Esophagus squamous epithelium (tissue), 5 donors: ENCODE measurements around the gene TRABD2B. TPM values are rescaled to one million over a fixed set of nuclear protein-coding genes. Genes with fewer than 3 reads are reported as not detected.

Experiments used
- DNase-seq: peaks from one replicate; lab custom pipeline; 2025; lab: John Stamatoyannopoulos, UW
- H3K27ac ChIP-seq, 4 donors: fragments of 200-600 bp; sonication (generic); one replicate each; pipeline ENCODE4 v1.5.1; 2016 to 2019; ENCODE audit warnings: mild to moderate bottlenecking in 1 of 4
- H3K27me3 ChIP-seq, 4 donors: fragments of 200-600 bp; sonication (generic); 1 replicate in 3 of 4; 2 replicates in 1 of 4; pipeline versions ENCODE4 v1.5.1 to v1.6.0; 2017 to 2021; ENCODE audit warnings: antibody characterized with exemption in 1 of 4
- H3K36me3 ChIP-seq, 3 donors: fragments of 200-600 bp; sonication (generic); one replicate each; pipeline ENCODE4 v1.5.1; 2016 to 2019
- H3K4me1 ChIP-seq, 3 donors: fragments of 200-600 bp; sonication (generic); one replicate each; pipeline ENCODE4 v1.5.1; 2017 to 2019
- H3K4me3 ChIP-seq, 4 donors: fragments of 200-600 bp; sonication (generic); 1 replicate in 3 of 4; 2 replicates in 1 of 4; pipeline ENCODE4 v1.5.1; 2016 to 2019; ENCODE audit warnings: mild to moderate bottlenecking in 2 of 4, moderate library complexity in 1 of 4
- H3K9me3 ChIP-seq, 3 donors: fragments of 200-600 bp; sonication (generic); one replicate each; pipeline ENCODE4 v1.5.1; 2016 to 2019
- POLR2A ChIP-seq, 4 donors: fragments of 450-650 bp; IDR thresholded peaks; one replicate each; pipeline ENCODE4 v1.6.1; 2017; ENCODE audit warnings: antibody characterized with exemption in 4 of 4, mild to moderate bottlenecking in 4 of 4, moderate library complexity in 3 of 4
- WGBS, 2 donors: methylation state at CpG; one replicate each; pipeline ENCODE4 v1.1.5; 2018; 5-methylcytosine and 5-hydroxymethylcytosine counted together
- intact Hi-C: fragments of 100-400 bp; cut with DNase I; formaldehyde crosslinking; loops from one replicate; pipeline ENCODE4 v1.15.0; 2022
- total RNA-seq, 4 donors: library from RNA; depleted of rRNA; stranded (reverse); fragments of >200 nt; gene quantifications; one replicate each; pipeline ENCODE4 v1.1.0, GENCODE V29; 2016
- TF ChIP-seq, protein P1 (sequence below), 6 experiments: fragments of 450-650 bp in 4 of 6; fragments of 200-600 bp in 2 of 6; sonication (generic) in 2 of 6; IDR thresholded peaks; one replicate each; pipeline ENCODE4 v1.5.1; 2016 to 2019; ENCODE audit warnings: antibody characterized with exemption in 6 of 6, mild to moderate bottlenecking in 4 of 6, moderate library complexity in 4 of 6
- donor health status: DM: yes; HTN: yes; CAD: no.

Gene TRABD2B
- total RNA-seq, 4 donors from 2014 or later = 0.26 to 1.7 (median 0.50) TPM

DNA sequence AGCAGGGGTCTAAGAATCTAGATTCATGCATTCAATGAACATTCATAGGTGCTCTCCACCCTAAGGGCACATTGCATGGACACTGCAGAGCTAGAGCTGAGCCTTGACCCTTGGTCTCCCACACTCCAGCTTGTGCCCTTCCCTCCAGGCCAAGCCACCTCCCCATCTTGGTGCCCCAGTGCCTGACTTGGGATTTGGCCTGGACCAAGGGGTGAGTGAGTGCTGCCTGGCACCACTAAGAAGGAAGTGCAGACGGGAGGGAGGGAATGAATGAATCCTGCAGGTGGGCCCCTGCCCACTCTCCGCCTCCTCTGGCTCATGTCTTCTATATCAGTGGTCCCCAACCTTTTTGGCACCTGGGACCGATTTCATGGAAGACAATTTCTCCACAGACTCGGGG lies 146.7 kb downstream of the TRABD2B start:
- no peak for DNase-seq
- Histone ChIP-seq H3K36me3 (no peaks in the 10 kb centered on the region), H3K9me3 (no peaks in the 10 kb centered on the region), H3K4me1 (no peaks in the 10 kb centered on the region), H3K27ac (no peak overlapping the region), H3K4me3 (no peak overlapping the region), H3K27me3 (no peaks in the 10 kb centered on the region)
- 89 to 93% methylated on average over 4 of the region's 4 CpGs for WGBS, 2 donors
- no peak for TF ChIP-seq POLR2A (IDR thresholded peaks at IDR 0.05)
- TF ChIP-seq, protein P1, sequence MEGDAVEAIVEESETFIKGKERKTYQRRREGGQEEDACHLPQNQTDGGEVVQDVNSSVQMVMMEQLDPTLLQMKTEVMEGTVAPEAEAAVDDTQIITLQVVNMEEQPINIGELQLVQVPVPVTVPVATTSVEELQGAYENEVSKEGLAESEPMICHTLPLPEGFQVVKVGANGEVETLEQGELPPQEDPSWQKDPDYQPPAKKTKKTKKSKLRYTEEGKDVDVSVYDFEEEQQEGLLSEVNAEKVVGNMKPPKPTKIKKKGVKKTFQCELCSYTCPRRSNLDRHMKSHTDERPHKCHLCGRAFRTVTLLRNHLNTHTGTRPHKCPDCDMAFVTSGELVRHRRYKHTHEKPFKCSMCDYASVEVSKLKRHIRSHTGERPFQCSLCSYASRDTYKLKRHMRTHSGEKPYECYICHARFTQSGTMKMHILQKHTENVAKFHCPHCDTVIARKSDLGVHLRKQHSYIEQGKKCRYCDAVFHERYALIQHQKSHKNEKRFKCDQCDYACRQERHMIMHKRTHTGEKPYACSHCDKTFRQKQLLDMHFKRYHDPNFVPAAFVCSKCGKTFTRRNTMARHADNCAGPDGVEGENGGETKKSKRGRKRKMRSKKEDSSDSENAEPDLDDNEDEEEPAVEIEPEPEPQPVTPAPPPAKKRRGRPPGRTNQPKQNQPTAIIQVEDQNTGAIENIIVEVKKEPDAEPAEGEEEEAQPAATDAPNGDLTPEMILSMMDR (IDR thresholded peaks at IDR 0.05) = no peak
- intact Hi-C loops = no loop called here

DNA sequence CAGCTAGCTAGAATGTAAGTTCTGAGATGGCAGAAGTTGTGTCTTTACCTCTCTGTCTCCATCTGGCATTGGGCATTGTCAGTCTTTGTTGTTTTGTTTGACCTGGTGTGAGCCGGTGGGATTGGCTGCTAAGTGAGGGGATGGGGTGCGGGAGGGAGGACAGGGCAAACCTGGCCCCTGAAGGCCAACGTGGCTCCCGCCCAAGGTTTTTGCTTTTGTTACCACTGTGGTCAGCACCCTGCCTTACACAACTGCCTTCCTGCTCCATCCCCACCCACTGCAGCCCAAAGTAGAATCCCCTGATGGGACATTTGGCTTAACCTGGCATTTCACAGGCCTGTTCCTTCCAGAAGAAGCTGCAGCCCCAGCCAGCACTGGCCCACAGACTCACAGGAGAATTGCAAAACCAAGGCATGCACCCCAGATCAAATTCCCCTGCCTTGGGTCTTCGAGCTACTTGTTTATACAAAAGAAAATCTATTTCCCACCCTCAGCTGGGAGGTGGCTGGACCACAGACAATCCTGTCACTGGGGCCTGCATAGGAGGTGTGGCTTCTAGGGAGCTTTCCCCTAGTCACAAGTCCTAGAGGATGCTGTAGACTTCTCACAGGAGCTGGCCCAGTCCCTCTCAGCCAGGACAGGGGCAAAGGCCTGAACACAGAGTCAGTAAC lies 147.5 kb downstream of the TRABD2B start:
- no peaks in the 10 kb centered on the region for H3K36me3 ChIP-seq
- 72 to 77% methylated on average over 5 of the region's 5 CpGs for WGBS, 2 donors
- no peaks in the 10 kb centered on the region for H3K27me3 ChIP-seq
- no peak overlapping the region for H3K27ac ChIP-seq
- H3K4me3 ChIP-seq = no peak overlapping the region
- TF ChIP-seq POLR2A (IDR thresholded peaks at IDR 0.05) = no peak
- TF ChIP-seq, protein P1 (IDR thresholded peaks at IDR 0.05) = no peak
- H3K9me3 ChIP-seq = no peaks in the 10 kb centered on the region
- no peaks in the 10 kb centered on the region for H3K4me1 ChIP-seq
- intact Hi-C loops = no loop called here
- DNase-seq = no peak

DNA sequence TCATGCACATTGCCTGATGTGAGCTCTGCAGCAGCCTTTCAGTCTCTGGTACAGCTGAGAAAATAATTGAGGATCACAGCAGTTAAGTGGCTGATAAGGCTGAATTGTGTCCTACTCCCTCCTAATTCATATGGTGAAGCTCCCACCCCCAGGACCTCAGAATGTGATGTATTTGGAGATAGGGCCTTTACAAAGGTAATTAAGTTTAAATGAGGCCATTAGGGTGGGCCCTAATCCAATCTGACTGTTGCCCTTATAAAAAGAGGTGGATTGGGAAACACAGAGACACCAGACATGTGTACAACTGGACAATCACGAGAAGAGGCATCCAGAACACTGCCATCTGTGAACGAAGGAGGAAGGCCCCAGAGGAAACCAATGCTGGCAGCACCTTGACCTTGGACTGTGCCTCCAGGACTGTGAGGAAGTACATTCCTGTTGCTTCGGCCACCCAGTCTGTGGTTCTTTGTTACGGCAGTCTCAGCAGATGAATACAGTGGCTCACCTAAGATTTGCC lies 148.1 kb downstream of the TRABD2B start:
- Histone ChIP-seq H3K9me3 (no peaks in the 10 kb centered on the region), H3K36me3 (no peaks in the 10 kb centered on the region), H3K27me3 (no peaks in the 10 kb centered on the region), H3K4me1 (no peaks in the 10 kb centered on the region), H3K4me3 (no peak overlapping the region), H3K27ac (no peak overlapping the region)
- TF ChIP-seq, protein P1 (IDR thresholded peaks at IDR 0.05) = no peak
- no peak for TF ChIP-seq POLR2A (IDR thresholded peaks at IDR 0.05)
- no peak for DNase-seq
- whole genome bisulfite sequencing, 2 donors = 68 to 92% methylated on average over 3 to 4 of the region's 4 CpGs
- intact Hi-C loops = no loop called here

DNA sequence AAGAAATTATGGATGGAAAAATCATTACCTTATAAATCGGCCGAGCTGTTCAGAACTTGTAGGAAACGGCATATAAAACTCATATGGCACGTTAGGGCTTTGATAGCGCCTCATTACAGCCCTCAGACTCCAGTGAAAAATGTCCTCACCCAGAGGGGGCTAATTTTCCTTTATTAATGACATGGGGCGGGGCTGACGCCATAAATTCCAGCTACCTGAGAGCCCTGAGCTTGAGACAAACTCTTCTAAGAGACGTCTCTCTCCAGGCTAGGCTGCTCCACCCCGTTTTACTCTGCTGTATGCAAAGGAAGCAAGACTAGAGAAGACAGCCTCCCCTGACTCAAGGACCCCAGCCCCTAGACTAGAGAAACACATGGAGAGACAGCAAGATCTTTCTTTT lies 149.4 kb downstream of the TRABD2B start:
- intact Hi-C loops = no loop called here
- H3K9me3 ChIP-seq = no peaks in the 10 kb centered on the region
- no peak overlapping the region for H3K27ac ChIP-seq
- H3K27me3 ChIP-seq = peaks cover 0 to 5% (median 0%) of the 10 kb centered on the region in 4 donors
- H3K36me3 ChIP-seq = no peaks in the 10 kb centered on the region
- H3K4me3 ChIP-seq = no peak overlapping the region
- H3K4me1 ChIP-seq = no peaks in the 10 kb centered on the region
- DNase-seq = no peak
- 95 to 98% methylated on average over 7 to 8 of the region's 9 CpGs for WGBS, 2 donors
- TF ChIP-seq POLR2A (IDR thresholded peaks at IDR 0.05) = no peak
- TF ChIP-seq, protein P1 (IDR thresholded peaks at IDR 0.05) = no peak

DNA sequence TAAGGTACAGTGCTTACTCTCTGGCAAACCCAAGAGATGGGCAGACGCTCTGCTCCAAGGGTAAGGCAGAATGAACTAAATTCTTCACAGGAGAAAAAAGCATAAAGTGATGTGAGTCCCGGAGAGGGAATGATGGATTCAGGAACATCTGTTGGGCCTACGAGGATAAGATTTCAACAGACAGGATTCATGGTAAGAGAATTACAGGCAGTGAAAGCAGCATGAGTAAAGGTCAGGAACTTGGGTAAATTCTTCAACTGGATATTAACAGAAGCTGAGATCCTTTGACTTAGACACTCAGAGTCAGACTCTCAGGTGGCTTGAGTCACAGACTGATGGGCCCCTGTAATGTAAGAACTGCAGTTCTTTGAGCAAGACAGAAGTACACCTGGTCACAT lies 152.6 kb downstream of the TRABD2B start:
- intact Hi-C loops = no loop called here
- Histone ChIP-seq H3K4me3 (no peak overlapping the region), H3K9me3 (no peaks in the 10 kb centered on the region), H3K4me1 (peaks cover 0 to 19% (median 0%) of the 10 kb centered on the region in 3 donors), H3K27ac (no peak overlapping the region), H3K36me3 (no peaks in the 10 kb centered on the region), H3K27me3 (peaks cover 0 to 6% (median 0%) of the 10 kb centered on the region in 4 donors)
- no peak for TF ChIP-seq POLR2A (IDR thresholded peaks at IDR 0.05)
- TF ChIP-seq, protein P1 (IDR thresholded peaks at IDR 0.05) = no peak
- DNase-seq = no peak
- WGBS, 2 donors = 77 to 84% methylated on average over 2 to 3 of the region's 3 CpGs
